Measurements from ENCODE around the gene AFAP1.

The AFAP1 gene

DNA sequence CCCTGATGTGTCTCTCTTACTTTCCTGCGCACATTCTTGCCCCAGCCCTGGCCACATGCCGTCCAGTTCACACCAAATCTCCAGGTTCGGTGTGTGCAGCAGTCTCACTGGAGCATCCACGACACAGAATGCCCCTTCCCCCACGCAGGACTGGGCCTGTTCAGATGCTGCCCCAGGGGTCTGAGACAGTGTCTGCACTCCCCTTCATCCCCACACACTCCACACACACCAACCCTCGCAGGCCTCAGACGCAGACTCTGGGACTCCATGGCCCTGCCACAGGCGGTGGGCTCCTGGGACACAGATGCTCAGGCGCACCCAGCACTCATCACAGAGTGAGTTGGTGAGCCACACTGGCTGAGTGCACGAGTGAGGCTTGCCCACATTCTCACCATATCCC lies 83.9 kb downstream of the AFAP1 start:
- no peak for TF ChIP-seq FOXM1 (IDR thresholded peaks at IDR 0.05; ENCODE audit: borderline replicate concordance, low read depth)
- no peak for TF ChIP-seq EGR1 (IDR thresholded peaks at IDR 0.05)
- no peak for TF ChIP-seq CREB1 (IDR thresholded peaks at IDR 0.05; ENCODE audit: low read depth)
- TF ChIP-seq TEAD4 (IDR thresholded peaks at IDR 0.05): no peak
- TF ChIP-seq, protein P1, sequence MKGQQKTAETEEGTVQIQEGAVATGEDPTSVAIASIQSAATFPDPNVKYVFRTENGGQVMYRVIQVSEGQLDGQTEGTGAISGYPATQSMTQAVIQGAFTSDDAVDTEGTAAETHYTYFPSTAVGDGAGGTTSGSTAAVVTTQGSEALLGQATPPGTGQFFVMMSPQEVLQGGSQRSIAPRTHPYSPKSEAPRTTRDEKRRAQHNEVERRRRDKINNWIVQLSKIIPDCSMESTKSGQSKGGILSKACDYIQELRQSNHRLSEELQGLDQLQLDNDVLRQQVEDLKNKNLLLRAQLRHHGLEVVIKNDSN (IDR thresholded peaks at IDR 0.05): no peak

DNA sequence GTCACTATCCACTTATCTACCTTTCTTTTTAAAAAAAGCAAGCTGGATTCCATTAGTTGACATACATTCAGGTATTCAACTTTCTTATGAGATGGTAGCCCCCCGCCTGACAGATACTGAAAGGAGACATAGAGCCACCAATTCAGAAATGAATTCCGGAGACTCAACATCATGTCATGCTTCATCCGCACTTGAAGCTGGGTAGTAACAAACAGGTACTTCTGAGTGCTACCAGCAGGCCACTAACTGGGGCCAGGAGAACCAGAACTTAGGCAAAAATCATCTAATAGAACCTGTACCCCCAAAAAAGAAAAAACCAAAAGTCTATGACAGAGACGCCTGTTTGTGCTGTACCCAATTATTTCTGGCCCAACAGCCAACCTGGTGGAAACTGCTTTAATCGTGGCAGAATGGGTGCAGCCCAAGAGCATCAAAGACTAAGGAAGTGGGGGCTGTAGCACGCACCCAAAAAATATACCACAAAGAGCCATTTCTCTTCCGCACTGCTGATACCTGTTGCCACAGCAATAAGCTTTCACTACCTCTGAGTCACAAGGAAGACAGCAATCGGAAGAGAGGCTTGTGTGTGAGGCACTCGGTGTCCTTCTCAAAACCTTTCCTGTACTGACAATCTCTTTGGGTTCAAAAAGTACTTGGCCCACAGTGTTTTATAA lies 84.8 kb downstream of the AFAP1 start:
- TF ChIP-seq TCF12 (IDR thresholded peaks at IDR 0.05; ENCODE audit: low read depth) (no peak), YY1 (IDR thresholded peaks at IDR 0.05; ENCODE audit: low read depth) (no peak), ZBTB7A (IDR thresholded peaks at IDR 0.05; ENCODE audit: low read depth) (no peak), EGR1 (IDR thresholded peaks at IDR 0.05) (no peak)
- TF ChIP-seq, protein P1 (IDR thresholded peaks at IDR 0.05): no peak
- TF ChIP-seq, protein P2, sequence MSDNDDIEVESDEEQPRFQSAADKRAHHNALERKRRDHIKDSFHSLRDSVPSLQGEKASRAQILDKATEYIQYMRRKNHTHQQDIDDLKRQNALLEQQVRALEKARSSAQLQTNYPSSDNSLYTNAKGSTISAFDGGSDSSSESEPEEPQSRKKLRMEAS (IDR thresholded peaks at IDR 0.05): no peak

DNA sequence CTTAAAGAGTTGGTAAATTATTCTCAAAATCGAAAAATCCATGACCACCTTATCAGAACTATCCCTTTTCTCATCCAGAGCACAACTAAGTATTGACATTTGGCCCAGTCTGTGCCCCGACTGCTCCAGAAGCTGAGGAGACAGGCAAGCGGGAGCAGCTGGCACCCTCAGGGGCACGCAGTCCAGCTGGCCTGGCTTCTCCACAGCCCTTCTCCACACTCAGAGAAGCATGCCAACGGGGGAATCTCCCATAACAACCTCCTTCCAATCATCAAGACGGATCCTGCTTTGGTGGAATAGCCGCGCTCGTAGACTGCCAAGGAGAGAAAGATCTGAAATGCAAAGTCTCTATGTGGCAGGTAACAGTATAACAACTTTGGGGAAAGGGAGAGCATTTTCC lies 85.4 kb downstream of the AFAP1 start:
- no peak for TF ChIP-seq FOXM1 (IDR thresholded peaks at IDR 0.05; ENCODE audit: borderline replicate concordance, low read depth)
- no peak for TF ChIP-seq NFIC (IDR thresholded peaks at IDR 0.05)
- TF ChIP-seq, protein P2 (IDR thresholded peaks at IDR 0.05): no peak
- TF ChIP-seq, protein P1 (IDR thresholded peaks at IDR 0.05): no peak
- TF ChIP-seq, protein P3, sequence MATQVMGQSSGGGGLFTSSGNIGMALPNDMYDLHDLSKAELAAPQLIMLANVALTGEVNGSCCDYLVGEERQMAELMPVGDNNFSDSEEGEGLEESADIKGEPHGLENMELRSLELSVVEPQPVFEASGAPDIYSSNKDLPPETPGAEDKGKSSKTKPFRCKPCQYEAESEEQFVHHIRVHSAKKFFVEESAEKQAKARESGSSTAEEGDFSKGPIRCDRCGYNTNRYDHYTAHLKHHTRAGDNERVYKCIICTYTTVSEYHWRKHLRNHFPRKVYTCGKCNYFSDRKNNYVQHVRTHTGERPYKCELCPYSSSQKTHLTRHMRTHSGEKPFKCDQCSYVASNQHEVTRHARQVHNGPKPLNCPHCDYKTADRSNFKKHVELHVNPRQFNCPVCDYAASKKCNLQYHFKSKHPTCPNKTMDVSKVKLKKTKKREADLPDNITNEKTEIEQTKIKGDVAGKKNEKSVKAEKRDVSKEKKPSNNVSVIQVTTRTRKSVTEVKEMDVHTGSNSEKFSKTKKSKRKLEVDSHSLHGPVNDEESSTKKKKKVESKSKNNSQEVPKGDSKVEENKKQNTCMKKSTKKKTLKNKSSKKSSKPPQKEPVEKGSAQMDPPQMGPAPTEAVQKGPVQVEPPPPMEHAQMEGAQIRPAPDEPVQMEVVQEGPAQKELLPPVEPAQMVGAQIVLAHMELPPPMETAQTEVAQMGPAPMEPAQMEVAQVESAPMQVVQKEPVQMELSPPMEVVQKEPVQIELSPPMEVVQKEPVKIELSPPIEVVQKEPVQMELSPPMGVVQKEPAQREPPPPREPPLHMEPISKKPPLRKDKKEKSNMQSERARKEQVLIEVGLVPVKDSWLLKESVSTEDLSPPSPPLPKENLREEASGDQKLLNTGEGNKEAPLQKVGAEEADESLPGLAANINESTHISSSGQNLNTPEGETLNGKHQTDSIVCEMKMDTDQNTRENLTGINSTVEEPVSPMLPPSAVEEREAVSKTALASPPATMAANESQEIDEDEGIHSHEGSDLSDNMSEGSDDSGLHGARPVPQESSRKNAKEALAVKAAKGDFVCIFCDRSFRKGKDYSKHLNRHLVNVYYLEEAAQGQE (IDR thresholded peaks at IDR 0.05; ENCODE audit: low read depth): no peak
- TF ChIP-seq TEAD4 (IDR thresholded peaks at IDR 0.05): no peak
- no peak for TF ChIP-seq EGR1 (IDR thresholded peaks at IDR 0.05)
- no peak for TF ChIP-seq YY1 (IDR thresholded peaks at IDR 0.05; ENCODE audit: low read depth)
- TF ChIP-seq TAF1 (IDR thresholded peaks at IDR 0.05; ENCODE audit: low read depth): no peak
- TF ChIP-seq RAD21 (IDR thresholded peaks at IDR 0.05; ENCODE audit: low read depth): no peak
- TF ChIP-seq EP300 (IDR thresholded peaks at IDR 0.05; ENCODE audit: borderline replicate concordance): no peak
- no peak for TF ChIP-seq ZBTB7A (IDR thresholded peaks at IDR 0.05; ENCODE audit: low read depth)

DNA sequence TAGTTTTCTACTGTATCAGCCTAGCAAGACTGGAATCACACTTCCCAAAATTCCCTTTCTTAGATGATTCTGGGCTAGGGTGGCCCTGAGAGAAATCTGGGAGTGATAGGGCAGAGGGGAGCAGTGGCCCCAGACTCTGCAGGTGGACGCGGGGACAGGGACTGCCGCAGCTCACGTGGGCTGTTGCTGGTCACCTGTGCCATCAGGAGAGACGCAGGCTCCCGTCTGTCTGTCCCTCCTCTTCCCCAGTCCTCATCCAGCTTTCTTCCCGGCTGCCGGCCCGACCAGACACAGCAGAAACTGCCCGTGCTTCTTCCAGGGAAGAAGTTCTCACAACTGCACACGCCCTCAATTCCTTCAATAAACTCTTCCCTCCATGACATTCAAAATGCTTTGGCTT lies 86.4 kb downstream of the AFAP1 start:
- no peak for TF ChIP-seq YY1 (IDR thresholded peaks at IDR 0.05; ENCODE audit: low read depth)
- TF ChIP-seq ZBTB7A (IDR thresholded peaks at IDR 0.05; ENCODE audit: low read depth): no peak
- TF ChIP-seq TAF1 (IDR thresholded peaks at IDR 0.05; ENCODE audit: low read depth): no peak
- no peak for TF ChIP-seq RAD21 (IDR thresholded peaks at IDR 0.05; ENCODE audit: low read depth)
- TF ChIP-seq CREB1 (IDR thresholded peaks at IDR 0.05; ENCODE audit: low read depth): no peak
- no peak for TF ChIP-seq TCF12 (IDR thresholded peaks at IDR 0.05; ENCODE audit: low read depth)
- TF ChIP-seq, protein P3 (IDR thresholded peaks at IDR 0.05; ENCODE audit: low read depth): no peak
- no peak for TF ChIP-seq EP300 (IDR thresholded peaks at IDR 0.05; ENCODE audit: borderline replicate concordance)
- no peak for TF ChIP-seq NFIC (IDR thresholded peaks at IDR 0.05)
- TF ChIP-seq, protein P1 (IDR thresholded peaks at IDR 0.05): no peak
- TF ChIP-seq, protein P2 (IDR thresholded peaks at IDR 0.05): no peak
- no peak for TF ChIP-seq TEAD4 (IDR thresholded peaks at IDR 0.05)
- TF ChIP-seq FOXM1 (IDR thresholded peaks at IDR 0.05; ENCODE audit: borderline replicate concordance, low read depth): no peak
- TF ChIP-seq CEBPB (IDR thresholded peaks at IDR 0.05): no peak
- no peak for TF ChIP-seq EGR1 (IDR thresholded peaks at IDR 0.05)

DNA sequence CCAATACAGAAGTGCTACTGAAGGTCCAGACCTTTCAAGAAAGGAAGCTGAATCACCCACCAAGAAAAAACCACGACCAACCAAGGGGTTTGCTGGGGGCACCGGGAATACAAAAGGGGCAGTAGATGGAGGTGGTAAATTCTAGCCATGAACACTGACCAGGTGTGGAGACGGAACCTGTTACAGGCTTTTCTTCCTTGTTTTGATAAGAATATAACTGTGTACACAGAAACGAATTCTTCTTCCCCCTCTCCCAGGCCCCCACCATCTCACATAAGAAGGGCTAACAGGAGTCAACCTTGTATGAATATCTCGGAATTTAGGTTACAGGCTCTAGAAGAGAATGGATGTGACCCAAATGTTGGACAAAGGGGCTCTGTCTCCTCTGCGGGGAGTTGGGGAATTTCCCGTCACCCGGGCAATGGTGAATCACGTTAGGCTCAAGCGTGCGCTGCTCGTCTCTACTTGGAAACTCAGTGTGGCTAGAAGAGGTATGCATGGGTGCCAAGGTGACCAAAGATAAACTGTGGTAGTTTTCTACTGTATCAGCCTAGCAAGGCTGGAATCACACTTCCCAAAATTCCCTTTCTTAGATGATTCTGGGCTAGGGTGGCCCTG lies 87.0 kb downstream of the AFAP1 start:
- TF ChIP-seq, protein P3 (IDR thresholded peaks at IDR 0.05; ENCODE audit: low read depth): no peak
- TF ChIP-seq ZBTB7A (IDR thresholded peaks at IDR 0.05; ENCODE audit: low read depth) (no peak), TAF1 (IDR thresholded peaks at IDR 0.05; ENCODE audit: low read depth) (no peak), EGR1 (IDR thresholded peaks at IDR 0.05) (no peak)
- TF ChIP-seq, protein P1 (IDR thresholded peaks at IDR 0.05): no peak
